ENCODE data around the gene DAPK1.

DAPK1 gene

DNA sequence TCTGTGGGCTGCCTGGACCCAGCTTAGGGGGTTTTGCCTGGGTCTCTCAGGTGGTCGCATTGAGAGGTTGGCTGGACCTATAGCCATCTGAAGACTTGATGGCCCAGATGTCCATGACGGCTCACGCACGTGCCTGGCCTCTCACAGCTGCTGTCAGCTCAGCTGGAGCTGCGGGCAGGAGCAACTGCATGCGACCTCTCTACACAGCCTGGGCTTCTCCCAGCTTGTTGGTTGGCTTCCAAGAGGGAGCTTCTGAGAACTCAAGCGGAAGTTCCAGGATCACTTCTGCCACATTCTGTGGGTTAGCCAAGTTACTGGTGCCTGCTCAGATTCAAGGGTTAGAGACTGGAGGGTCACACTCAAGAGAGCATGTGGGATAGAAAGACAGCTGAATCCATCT is 99.2 kb downstream of the DAPK1 start:
- no peak for FAIRE-seq

DNA sequence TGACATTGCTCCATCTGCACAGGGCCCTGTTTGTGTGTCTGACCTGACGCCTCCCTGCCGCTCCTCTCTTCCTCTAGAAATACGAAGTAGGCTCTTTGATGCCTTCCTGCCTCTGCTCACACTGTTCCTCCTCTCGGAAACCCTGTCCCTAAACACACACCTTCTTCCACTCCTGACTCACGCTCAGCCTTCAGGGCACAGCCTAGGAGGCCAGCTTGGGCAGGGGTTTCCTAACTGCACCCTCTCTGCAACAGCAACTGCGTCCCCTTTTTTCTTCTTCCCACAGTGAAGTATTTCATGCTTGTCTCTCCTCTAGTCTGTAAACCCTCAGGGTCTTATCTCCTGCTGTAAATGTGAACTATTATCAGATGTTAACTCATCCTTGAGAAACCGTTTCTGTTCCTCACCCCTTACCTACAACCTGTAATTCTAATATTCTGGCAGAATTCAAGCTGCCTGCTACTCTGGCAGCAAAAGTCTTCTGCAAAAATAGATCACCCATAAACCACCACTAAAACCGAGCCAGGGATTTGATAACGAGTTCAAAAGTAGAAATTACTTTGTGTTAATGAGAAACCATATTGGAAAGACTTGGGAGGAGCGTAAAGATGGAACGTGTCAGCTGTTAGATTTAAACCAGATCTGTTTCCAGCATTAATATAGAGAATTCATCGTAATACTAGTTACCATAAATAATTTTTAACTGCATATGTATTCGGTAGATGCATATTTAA is 100.2 kb downstream of the DAPK1 start:
- no peak for FAIRE-seq

DNA sequence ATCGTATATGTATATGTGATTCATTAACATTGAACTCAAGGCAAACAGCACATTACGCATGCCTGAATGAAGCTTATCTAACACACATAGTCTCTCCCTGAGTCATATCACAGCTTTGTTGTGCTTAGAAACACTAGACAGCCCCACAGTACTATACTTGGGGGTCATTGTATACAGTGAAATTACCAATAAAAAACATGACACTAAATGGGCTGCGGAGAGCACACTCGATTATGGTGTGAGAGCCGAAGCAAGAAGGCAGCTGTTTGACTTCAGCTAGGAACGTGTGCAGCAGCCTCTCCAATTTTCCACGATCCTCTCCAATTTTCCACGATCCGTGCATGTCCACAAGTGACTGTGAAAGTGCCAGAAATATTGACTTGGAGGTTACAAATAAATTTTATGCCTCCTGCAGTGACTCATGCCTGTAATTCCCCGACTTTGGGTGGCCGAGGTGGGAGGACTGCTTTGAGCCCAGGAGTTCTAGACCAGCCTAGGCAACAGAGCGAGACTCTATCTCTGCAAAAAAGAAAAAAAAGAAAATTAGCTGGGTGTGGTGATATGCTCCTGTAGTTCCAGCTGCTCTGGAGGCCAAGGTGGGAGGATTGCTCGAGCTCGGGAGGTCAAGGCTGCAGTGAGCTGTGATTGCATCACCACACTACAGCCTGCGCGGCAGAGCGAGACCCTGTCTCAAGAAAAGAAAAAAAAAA is 102.4 kb downstream of the DAPK1 start:
- FAIRE-seq: no peak

- FAIRE-seq: no peak
Measured at GRCh38 chr9:87601176-87601575, 103.5 kb downstream of the DAPK1 start.

GRCh38 chr9:87601595-87601994 is 103.9 kb downstream of the DAPK1 start:
- FAIRE-seq: no peak

GRCh38 chr9:87602933-87603643 is 105.4 kb downstream of the DAPK1 start:
- no peak for FAIRE-seq

DNA sequence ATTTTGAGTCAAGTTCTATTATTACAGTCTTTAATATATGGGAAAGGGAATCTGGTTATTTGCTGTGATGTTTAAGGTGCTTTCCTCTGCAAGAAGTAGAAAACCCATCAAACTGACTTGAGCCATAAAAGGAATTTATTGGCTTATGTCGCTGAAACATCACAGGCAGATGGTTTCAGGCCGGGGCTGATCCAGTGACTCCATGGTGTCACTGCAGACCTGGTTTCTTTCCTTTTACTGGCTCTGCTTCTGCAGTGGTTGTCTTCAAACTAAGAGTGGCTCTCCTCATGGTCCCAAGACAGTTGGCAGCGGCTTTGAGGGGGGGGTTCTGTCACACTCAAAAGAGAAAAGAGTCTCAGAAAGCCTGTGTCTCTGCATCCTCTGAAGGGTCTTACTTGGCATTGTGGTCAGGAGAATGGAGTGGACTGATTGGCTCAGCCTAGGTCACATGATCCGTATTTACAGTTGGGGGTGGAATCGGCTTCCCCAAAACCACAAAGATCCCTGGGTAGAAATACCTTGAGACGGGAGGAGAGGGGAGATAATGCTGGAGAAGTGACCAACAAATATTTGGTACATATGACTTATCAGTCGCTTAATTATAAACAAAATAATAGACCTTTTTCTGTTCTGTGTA is 106.3 kb downstream of the DAPK1 start:
- FAIRE-seq: no peak

DNA sequence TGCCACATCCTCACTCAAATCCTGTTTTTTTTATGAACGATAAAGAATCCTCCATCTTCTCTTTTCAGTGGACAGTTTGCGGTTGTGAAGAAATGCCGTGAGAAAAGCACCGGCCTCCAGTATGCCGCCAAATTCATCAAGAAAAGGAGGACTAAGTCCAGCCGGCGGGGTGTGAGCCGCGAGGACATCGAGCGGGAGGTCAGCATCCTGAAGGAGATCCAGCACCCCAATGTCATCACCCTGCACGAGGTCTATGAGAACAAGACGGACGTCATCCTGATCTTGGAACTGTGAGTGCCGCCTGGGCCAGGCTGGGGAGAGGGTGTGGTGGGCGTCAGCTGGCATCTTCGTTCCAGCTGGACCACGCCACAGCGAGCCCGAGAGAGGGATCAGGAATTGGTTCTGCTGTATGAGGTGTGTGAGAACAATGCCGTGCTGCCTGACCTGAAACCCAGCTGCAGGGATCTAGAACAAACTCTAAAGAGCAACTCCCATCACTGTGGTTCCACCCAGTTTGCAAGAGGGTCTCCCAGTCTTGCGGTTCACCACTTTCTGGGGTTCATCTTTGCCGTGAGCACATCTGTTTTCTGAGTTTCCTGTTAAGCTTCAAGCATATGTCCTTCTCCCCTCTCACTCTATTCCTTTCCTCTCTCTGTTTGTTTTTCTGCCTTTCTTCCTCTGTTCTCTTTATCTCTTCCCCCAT is 107.4 kb downstream of the DAPK1 start:
- no peak for FAIRE-seq

- no peak for FAIRE-seq
Measured at GRCh38 chr9:87605676-87606075, 108.0 kb downstream of the DAPK1 start.

- no peak for FAIRE-seq
Measured at GRCh38 chr9:87606841-87607521, 109.3 kb downstream of the DAPK1 start.

DNA sequence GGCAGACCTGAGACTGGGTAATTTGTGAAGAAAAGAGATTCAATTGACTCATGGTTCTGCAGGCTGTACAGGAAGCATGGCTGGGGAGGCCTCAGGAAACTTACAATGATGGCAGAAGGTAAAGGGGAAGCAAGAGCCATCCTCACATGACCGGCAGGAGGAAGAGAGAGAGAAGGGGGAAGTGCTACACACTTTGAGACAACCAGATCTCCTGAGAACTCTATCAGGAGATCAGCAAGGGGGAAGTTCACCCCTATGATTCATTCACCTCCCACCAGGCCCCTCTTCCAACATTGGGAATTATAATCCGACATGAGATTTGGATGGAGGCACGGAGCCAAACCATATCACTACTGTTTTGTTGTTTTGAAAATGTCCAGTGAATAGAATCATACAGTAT is 110.2 kb downstream of the DAPK1 start:
- FAIRE-seq: no peak

GRCh38 chr9:87609002-87609401 is 111.3 kb downstream of the DAPK1 start:
- FAIRE-seq: no peak

DNA sequence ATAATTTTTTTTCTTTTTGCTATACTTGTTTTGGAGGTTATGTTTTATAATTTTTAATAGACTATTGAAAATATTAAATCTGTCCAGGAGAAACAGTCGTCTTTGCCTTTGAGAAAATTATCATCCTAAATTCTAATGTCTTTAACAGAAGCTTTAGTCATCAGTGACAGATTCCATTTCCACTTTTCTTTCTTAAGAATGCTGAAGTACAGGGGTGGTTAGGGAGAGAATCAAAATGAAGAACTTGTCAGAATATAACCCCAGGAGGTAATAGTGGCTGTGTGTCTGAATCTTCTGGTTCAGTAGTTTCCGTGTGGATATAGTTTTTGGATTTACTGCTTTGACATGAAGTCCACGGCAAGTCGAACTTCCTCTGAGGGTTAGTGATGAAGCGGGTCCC is 111.8 kb downstream of the DAPK1 start:
- no peak for FAIRE-seq

DNA sequence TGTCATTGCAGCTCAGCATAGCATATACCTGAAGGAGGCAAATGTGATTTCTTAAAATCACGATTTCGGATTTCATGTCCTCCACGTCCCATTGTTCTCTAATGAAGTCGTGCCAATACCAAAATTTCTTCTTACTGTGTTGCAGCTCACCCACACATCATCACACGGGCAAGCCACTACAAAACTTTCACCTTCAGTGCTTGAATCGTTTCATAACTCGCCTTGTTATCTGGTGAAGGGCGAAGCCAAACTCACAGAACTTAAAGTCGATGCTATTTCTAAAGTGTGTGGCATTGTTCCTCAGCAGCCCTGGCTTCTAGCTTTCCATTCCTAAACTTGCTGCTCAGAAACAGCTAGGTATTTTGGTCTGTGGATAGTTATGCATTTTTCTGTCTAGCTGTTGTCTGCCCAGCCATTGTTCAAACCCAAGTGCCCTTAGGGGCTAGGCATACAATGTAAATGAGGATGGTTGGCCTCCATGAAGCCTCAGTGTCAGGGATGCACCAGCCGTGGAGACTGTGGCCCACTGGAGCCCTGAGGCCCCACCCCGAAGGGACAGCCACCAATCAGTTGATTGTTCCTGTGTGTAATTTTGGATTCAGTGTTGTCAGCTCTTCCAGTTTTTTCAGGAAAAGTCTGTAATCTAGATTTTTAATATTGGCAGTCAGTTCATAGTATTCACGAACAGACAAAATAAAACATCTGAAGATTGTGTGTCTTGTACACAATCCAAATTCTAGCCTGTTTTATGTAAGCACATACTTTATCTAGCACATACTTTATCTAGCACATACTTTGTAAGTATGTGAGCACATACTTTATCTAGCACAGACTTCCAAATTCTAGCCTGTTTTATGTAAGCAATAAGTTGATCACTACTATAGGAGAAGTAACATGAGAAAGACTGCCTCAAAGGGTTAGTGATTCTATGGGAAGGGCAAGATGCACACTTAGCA is 112.8 kb downstream of the DAPK1 start:
- no peak for FAIRE-seq

DNA sequence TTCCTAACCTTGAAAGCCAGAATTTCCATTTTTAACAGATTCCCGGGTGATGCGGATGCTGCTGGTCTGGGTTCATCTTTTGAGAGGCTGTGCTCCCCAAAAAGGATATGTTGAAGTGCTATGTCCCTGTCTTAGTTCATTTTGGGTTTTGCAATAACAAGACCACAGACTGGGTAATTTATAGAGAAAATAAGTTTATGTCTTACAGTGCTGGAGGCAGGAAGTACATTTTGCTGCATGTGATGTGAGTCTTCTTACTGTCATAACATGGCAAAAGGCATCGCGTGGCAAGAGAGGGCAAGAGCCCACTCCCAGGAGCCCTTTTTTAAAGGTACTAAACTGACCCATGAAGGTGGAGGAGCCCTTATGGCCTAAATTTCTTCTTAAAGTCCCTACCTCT is 114.1 kb downstream of the DAPK1 start:
- no peak for FAIRE-seq

DNA sequence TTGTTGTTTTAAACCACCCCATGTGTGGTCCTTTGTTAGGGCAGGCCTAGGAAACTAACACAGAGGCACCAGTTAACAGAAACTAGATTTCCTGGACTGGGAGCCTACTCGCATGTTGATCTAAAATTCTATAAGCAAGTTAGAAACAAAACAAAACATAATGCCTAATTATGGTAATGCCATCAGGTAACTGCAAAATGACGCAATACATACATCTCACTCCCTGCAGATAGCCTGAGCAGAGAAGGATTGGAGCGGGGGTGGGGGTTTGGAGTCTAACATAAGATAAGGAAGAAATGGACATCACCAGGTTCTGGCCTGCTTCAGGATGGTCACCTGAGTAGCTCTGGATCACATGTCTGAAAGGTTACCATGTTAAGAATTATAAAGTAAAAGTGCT is 114.9 kb downstream of the DAPK1 start:
- no peak for FAIRE-seq

- FAIRE-seq: no peak
Measured at GRCh38 chr9:87613265-87614111, 115.8 kb downstream of the DAPK1 start.

- no peak for FAIRE-seq
Measured at GRCh38 chr9:87614397-87614796, 116.7 kb downstream of the DAPK1 start.

GRCh38 chr9:87615136-87615535 is 117.5 kb downstream of the DAPK1 start:
- FAIRE-seq: no peak
